GM18951 (cell line): ENCODE data around the gene PPARA.
"Not testable (repeated sequence)": the region's sequence is repeated elsewhere in the genome, so short reads cannot be mapped to it uniquely, and the experiment has no call there.

ENCODE experiments used
- POLR2A ChIP-seq: IDR thresholded peaks from 4 replicates; pipeline ENCODE4 v1.6.1; 2011; ENCODE audit warnings: mild to moderate bottlenecking; ENCODE audit not compliant: insufficient read length, insufficient read depth; ENCODE audit errors: extremely low read depth
- in situ Hi-C: fragments of 300-500 bp; cut with MboI; formaldehyde crosslinking; loops from one replicate; pipeline ENCODE4 v1.12.0; 2022; ENCODE audit warnings: low sequenced_read_pairs, mixed read lengths, inconsistent platforms; ENCODE audit not compliant: unreplicated experiment

Gene PPARA

GRCh38 chr22:46135611-46136485 is 14.5 kb upstream of the PPARA start:
- in situ Hi-C loops = no loop called here
- no peak for TF ChIP-seq POLR2A

GRCh38 chr22:46136486-46137217 is 13.7 kb upstream of the PPARA start:
- no peak for TF ChIP-seq POLR2A
- in situ Hi-C loops = no loop called here

- no peak for TF ChIP-seq POLR2A
- in situ Hi-C loops = no loop called here
These were observed 13.0 kb upstream of the PPARA start for GRCh38 chr22:46137218-46137766.

- in situ Hi-C loops = no loop called here
- TF ChIP-seq POLR2A = no peak
These were observed 12.1 kb upstream of the PPARA start for GRCh38 chr22:46138058-46138797.

GRCh38 chr22:46139417-46139816 is 10.9 kb upstream of the PPARA start:
- in situ Hi-C loops = not testable (repeated sequence)

GRCh38 chr22:46139895-46140350 is 10.4 kb upstream of the PPARA start:
- TF ChIP-seq POLR2A = no peak
- in situ Hi-C loops = loop anchor here (10.0 kb wide), 1 partner anchor 155 kb away; the partner anchor contains the start of gene GTSE1

- in situ Hi-C loops = loop anchor here (10.0 kb wide), 1 partner anchor 154 kb away; the partner anchor contains the start of gene GTSE1
- TF ChIP-seq POLR2A = no peak
These were observed 9.1 kb upstream of the PPARA start for GRCh38 chr22:46140989-46141928.

- in situ Hi-C loops = loop anchor here (10.0 kb wide), 1 partner anchor 152 kb away; the partner anchor contains the start of gene GTSE1
- no peak for TF ChIP-seq POLR2A
These were observed 7.5 kb upstream of the PPARA start for GRCh38 chr22:46142548-46143490.

- no peak for TF ChIP-seq POLR2A
- in situ Hi-C loops = loop anchor here (10.0 kb wide), 1 partner anchor 151 kb away; the partner anchor contains the start of gene GTSE1
These were observed 6.7 kb upstream of the PPARA start for GRCh38 chr22:46143491-46144147.

GRCh38 chr22:46145361-46145851 is 4.9 kb upstream of the PPARA start:
- in situ Hi-C loops = loop anchor here (10.0 kb wide), 1 partner anchor 149 kb away; the partner anchor contains the start of gene GTSE1
- no peak for TF ChIP-seq POLR2A
